Measurements from ENCODE around the gene SP6.

Gene SP6

GRCh38 chr17:47853616-47854015, 2.7 kb upstream of the SP6 start:
- DNase-seq: no peak

- peak; percentile 15 for DNase-seq
These were observed 1.4 kb upstream of the SP6 start for GRCh38 chr17:47852113-47852949.

GRCh38 chr17:47851764-47852112, 775 bp upstream of the SP6 start:
- no peak for DNase-seq

GRCh38 chr17:47850373-47850691, 631 bp downstream of the SP6 start:
- no peak for DNase-seq

- DNase-seq: no peak
These were observed 2.8 kb downstream of the SP6 start for GRCh38 chr17:47848198-47848513.

GRCh38 chr17:47847341-47848197, 3.4 kb downstream of the SP6 start:
- peak; percentile 36 for DNase-seq

- no peak for DNase-seq
These were observed 4.1 kb downstream of the SP6 start for GRCh38 chr17:47846716-47847340.

- no peak for DNase-seq
These were observed 5.3 kb downstream of the SP6 start for GRCh38 chr17:47845716-47846075.

- no peak for DNase-seq
These were observed 5.9 kb downstream of the SP6 start for GRCh38 chr17:47844814-47845715.

- DNase-seq: no peak
These were observed 6.7 kb downstream of the SP6 start for GRCh38 chr17:47844227-47844626.

GRCh38 chr17:47843391-47843730, 7.6 kb downstream of the SP6 start:
- DNase-seq: no peak

GRCh38 chr17:47841488-47842291, 9.3 kb downstream of the SP6 start:
- DNase-seq: no peak

- DNase-seq: peak; percentile 90
These were observed 10.0 kb downstream of the SP6 start, which contains the start of gene SCRN2 for GRCh38 chr17:47840742-47841487. Gene SCRN2 (minus strand): TSS chr17:47841273. CDS start chr17:47840843, 430 bp downstream.

- DNase-seq: no peak
These were observed 10.8 kb downstream of the SP6 start for GRCh38 chr17:47840001-47840741.

GRCh38 chr17:47839071-47839470, 11.9 kb downstream of the SP6 start:
- no peak for DNase-seq

- no peak for DNase-seq
These were observed 12.3 kb downstream of the SP6 start for GRCh38 chr17:47838636-47839035.

- DNase-seq: no peak
These were observed 13.4 kb downstream of the SP6 start for GRCh38 chr17:47837401-47838039.

GRCh38 chr17:47836601-47837000, 14.4 kb downstream of the SP6 start:
- no peak for DNase-seq

GRCh38 chr17:47834756-47835155, 16.2 kb downstream of the SP6 start:
- DNase-seq: no peak

- DNase-seq: no peak
These were observed 19.0 kb downstream of the SP6 start for GRCh38 chr17:47831934-47832327.
